Activated CD8-positive, alpha-beta memory T cell treated with anti-CD3 and anti-CD28 coated beads, Interleukin-2, amount 50 U/mL, for 1 hour (primary cell): ENCODE results near the gene CAPN8.

Source experiments
- DNase-seq: peaks from one replicate; pipeline ENCODE4 v3.0.0-alpha.2; 2020; ENCODE audit errors: extremely low read depth

The CAPN8 gene

DNA sequence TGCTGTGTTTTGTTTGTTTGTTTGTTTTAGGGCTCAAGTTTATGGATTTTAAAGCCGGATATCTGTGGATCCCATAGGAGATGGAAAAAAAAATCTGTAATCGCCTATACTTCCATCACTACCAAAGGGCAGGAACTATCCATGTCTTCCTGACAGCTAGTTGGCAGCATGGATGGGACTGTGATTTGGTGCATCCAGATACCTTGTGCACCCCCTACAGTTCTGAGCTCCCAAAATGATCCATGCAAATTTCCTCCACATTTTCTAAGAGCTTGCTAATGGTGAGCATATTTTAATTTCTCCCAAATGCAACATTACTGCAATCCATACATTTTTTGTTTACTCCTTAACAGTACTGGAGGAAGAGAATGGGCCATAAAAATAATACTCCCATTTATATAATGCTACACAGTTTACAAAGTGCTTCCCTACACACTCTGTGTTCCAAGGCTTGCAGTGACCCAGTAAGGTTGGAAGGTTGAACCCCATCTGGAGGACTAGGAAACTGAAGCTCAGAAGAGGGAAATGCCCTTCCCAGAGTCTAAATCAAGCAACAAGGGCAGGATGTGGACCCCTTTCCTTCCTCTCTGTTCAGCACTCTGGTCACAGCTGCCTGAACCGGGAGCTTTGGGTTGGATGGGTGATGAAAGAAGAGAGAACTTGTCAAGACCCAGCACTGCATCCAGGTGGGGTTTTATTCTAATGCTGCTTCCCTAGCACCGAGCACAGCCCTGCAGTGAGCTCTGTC is 48.0 kb downstream of the CAPN8 start:
- no peak for DNase-seq

DNA sequence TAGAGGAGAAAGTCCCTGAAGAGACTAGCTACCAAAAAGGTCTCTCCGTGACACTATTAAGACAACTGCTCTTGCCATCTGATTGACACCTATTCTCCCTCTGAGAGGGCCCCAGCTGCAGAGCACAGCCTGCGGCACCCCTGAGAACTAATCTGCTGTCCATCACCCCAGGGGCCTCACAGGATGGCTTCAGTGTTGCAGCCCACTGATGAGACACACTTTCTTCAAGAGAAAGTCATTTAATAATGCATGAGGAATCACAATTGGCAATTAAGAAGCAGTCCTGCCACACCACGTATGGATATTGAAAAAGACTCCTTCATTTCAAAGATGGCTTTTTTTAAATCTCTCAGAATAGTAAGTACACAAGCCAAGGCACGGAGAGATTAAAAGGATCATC is 48.9 kb downstream of the CAPN8 start:
- no peak for DNase-seq

DNA sequence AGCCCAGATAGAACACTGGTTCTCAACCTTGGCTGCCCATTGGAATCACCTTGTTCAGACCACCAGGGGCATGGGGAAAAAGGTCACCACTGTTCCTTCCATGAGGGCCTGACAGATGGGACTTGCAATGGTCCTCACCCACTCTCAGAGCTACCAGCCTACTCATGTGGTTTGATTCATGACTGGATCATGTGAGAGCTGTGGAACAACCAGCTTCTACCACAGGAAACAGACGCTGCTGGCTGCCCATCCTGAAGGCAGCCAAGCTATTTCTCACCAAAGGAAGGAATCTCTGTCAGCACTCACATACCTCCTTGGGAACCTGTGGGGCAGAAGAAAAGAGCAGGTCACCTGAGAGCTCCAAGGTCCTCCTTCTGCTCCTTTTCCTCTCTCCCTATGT is 53.6 kb downstream of the CAPN8 start:
- DNase-seq: no peak

DNA sequence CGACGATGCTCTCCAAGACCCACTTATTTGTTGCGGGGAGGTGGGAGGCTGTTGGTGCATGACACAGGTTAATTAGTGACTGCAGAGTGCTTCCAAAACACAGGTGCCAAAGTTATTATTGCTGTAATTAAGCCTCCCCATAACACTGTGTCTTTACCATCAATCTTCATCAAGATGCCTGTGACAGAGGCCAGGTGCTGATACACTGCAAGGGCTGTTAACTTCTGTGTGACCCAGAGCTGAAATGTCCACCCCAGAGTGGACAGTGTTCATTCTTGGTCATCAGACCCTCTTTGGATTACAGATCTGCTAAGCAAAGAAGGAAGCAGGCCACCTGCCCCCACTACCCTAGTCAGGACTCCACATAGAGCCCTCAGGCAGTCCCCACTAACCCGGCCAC is 55.5 kb downstream of the CAPN8 start:
- no peak for DNase-seq

DNA sequence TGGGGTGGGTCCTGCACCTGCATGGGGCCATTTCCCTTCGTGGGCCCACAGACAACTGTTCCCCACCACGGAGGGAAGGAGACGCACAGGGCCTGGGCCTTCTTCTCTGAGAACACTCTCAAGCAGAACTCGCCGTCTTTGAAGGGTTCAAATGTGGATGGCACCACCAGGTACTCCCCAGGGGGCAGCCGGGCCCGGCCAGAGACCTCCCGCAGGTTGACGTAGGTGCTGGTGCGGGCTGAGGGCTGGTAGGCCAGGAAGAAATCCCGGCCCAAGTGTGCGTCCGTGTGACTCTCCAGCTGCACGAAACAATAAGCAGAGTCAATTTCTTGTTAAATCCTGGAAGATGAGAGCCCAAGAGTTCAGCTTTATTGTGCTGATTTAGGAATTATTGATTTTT is 56.4 kb downstream of the CAPN8 start:
- DNase-seq: no peak

DNA sequence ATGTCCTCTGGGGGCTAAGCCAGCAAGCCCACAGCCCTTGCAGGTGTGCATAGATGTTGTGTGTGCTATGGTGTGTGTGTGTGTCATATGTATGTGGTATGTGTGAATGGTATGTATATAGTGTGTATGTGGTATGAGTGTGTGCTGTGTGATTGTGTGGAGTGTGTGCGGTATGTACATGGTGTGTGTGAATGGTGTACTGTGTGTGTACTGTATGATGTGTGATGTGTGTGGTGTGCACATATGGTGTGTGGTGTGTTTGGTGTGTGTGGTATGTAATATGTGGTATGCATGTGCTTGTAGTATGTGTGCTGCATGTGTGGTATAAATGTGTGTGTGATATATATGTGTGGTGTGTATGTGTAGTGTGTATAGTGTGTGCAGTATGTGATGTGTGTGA is 107.0 kb downstream of the CAPN8 start:
- no peak for DNase-seq

DNA sequence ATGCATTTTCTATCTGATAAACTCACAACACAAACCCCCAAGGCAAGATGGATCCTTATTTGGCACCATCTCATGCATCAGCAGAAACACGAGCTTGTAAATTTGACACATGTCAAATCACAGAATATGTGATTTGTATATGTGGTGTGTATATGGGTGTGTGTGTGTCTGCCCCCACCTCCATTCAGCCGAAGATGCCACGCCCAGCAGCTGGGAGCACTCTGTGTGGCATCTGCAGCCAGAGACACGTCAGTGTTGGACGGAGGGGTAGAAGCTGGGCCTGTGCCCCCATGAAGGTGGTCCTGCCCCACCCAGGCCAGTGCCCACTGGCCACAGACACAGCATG is 108.4 kb downstream of the CAPN8 start:
- no peak for DNase-seq

DNA sequence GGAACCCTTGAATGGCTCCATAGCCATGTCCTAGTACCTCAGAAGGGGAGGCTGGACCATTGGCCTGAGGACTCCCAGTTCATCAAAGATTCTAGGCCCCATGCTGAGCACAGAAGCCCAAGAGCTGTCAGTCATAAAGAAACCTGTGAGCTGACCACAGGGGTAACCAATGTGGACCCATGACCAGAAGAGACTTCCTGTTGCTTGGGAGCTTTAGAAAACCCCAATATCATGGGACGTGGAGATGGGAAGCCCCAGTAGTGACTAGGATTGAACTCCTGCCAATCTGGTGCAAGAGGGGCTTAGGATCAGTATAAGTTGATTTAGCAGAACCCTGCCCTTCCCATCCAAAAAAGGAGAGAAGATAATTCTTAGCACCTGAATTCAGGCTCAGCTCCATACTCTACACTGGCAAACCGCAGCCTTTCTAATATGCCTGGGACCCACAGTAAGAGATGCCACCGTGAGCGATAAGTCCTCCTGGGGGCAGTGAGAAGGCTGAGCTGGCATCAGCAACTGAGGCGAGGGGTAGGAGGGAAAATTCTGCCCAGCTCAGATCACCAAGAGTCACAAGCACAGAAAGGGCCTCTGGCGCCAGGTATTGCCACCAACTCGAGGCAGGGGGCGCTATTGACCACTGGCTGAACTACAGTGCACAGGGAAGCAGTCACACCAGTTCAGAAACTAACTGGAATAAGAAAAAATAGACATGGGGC is 108.9 kb downstream of the CAPN8 start:
- no peak for DNase-seq

DNA sequence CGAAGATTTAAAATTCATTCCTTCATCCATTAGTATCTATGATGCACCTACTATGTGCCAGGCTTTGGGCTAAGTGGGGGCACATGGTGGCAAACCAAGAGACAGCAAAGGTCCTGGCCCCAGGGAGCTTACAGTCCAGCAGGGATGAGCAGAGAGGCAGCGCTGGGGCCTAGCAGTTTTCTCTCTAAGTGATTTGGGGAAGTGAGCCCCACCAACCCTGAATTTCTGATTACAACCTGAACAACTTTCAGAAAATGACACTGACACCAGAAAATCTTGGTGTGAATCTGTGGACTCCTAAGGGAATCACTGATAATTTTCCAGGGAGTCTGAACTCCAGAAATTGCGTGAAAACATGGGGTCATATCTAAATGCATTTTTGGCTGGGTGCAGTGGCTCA is 111.5 kb downstream of the CAPN8 start:
- no peak for DNase-seq

DNA sequence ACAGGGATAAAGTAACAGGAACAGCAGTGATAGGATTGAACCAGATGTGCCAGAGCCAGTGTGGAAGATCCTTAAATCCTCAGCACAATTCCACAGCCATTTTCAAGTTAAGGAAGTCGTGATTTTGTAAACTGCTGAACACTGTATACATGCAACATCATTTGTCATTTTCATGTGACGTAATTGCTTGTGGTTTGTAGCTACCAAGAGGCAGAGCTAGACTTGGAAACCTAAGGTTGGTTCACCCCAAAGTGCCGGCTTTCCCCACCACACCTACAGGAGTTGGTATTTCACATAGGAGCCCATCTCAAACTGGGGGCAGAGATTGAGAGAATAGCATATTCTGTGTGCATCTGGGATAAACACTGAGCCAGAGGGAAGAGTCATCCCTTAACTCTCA is 113.9 kb downstream of the CAPN8 start:
- no peak for DNase-seq

DNA sequence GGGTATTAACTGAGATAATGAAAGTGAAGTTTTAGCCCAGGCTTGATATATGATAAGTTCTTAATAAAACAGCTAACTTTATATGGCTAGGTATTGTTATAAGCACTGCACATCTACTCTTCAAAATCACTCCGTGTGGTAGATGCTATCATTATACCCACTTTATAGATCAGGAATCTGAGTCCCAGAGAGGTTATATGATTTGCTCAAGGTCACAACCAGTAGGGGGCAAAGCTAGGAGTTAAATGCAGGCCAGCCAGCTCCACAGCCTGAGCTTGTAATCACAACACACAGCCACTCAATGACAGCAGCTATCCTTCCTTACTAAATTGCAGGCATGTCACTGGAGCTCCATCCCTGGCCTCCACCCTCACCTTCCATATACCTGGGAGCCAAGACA is 115.8 kb downstream of the CAPN8 start:
- no peak for DNase-seq

DNA sequence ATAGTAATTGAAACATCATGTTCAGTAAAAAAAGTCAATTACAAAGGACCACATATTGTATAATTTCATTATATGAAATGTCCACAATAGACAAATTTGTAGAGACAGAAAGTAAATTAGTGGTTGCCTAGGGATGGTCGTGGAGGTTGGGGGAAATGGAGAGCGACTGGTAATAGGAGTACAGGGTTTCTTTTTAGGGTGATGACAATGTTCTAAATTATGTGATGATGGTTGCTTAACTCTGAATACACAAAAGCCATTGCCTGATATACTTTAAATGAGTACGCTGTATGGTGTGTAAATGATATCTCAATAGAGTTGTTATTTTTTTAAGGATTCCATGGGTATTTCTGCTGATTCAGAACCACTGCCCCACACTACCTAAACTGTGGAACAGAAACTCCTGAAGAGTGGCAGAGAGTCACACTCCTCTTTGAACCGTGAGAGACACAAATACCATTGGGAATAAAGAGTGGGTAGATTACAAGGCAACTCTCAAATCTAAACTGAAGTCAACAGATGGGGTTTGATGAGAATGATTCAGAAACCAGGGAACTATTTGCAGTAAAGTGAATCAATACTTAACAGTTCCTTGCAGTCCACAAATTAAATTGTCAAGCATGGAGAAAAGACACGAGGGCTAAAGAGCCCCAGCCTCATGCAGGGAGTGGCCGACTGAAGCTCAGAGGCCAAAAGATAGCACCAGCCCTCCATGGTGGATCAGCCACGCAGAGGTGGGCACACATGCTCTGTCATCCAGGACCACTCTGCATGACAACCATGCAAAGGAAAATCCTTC is 118.0 kb downstream of the CAPN8 start:
- DNase-seq: no peak

DNA sequence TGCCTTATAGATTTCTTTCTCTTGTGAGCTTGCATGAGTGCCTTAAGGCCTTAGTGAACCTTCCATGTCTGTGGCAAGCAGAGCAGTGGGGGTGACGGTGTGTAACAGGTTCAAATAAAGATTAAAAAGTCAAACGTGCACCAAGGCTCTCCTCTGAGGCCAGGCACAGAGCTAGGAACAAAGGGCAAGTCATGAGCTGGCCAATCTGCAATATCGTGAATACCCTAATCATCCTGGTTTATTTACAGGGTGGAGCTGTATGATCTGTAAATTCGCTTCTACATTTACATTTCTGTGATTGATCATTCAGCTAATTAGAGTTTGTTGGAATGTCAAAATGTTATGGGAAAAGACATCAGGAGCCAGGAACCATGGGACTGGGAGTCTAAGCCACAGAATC is 120.2 kb downstream of the CAPN8 start:
- no peak for DNase-seq

DNA sequence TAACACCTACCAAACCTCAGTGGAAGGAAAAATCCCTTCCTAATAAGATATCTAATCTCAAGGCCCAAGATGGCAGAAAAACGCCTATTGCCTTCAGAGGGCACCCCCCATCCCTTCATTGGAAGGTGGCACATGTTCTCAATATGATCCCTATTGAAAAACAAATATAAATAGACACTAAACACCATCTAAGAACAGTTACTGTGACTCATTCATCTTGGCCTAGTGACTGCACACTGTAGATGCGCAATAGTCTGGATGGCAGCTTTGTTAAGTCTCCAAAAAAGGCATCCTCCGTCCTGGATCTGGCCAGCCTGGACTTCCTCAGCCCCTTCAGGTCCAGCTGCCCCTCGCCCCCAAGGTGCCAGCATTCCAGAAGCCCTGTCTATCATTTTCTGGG is 121.9 kb downstream of the CAPN8 start:
- DNase-seq: no peak

DNA sequence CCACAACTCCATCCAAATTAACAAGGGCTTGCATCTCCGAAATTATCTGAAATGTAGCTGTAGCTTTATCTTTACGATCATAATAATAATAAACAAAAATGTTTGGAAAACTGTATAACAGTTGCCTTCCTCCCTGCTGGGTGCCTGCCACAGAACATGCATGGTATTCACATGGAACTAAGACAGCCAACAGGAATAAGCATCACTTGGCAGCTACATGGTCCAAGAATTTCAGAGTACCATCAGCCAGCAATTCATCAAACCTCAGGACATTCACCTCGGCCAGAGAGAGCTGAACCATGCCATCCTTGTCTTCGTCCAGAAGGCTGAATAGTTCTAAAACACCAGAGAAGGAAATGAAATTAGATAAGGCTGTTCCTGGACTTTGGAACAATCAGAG is 122.7 kb downstream of the CAPN8 start:
- no peak for DNase-seq

DNA sequence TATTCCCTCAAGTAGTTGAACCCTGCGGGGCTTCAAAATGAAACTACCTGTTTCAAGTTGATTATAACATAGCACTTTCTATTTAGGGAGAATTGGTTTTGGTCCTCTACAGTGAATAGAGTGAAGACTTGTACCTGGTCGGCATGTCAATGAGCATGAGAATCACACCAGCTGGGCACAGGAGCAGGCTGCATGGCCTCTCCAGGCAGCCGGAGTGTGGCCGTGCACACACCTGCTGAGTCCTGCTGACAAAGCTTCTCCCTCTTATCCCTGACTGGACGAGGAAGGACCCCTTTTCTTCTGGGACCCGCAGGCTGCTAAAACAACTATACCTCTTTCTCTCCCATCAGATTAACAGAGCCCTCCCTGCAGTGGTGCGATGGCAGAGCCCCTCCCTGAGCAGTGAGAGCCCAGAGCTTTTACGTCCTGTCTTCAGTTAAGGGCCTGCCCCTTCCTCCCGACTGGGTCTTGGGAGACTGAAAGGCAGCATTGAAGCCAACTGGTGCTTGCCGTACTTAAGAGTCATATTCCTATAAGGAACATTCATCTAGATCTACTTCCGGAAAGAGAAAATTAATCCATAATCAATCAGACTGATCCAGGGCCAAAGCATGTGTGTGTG is 124.9 kb downstream of the CAPN8 start:
- DNase-seq: no peak

DNA sequence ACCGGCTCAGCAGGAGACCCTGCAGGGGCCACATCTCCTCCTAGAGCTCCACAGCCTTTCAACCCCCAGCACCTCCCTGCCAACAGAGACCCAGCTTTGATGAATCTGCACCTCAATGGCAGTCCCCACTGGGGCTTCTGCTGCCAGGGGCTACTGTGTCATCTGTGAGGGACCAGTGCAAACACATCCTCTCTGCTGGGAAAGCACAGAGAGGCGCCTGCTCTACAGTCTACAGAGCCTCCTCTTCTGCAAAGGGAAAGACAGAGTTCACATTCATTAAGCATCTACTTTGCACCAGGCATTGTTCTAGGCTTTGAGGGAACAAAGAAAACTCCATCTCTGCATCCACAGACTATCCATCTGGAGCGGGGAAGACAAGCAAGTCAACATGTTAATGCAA is 125.8 kb downstream of the CAPN8 start:
- DNase-seq: no peak

DNA sequence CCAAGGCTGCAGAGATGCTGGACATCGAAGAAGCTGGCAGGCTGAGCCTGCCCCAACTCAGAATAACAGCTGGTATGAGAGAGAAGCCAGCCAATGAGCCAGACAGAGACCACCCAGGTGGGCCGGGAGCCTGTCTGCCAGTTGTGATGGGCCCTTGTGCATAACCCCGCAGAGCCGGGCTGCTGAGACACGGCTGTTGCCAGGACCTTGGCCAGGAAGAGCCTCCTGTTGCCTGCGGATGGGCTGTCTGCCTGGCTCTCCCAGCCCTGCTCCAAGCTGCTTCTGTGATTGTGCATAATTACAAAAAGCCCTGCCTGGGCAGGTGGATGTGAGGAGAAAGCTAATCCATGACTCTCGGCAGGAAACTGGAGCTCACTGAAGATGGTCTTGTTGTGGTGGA is 126.5 kb downstream of the CAPN8 start:
- no peak for DNase-seq

DNA sequence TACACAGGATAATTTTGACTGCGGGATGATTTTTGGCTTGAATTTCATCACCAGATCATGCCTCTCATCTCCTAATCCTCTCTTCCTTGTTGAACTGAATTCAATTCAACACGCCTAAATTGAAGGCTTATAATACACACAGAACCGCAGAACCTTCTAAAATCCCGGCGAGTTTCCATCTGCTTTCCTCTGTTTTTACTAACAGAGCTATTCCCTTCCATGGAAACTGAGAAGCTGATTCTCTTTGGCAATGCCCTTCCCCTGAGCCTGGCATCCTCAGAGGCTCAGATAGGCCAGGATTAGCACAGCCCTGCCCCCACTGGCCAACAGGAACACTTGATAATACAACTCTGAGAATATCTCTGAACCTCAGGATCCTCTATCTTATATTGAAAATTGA is 130.2 kb downstream of the CAPN8 start:
- no peak for DNase-seq

DNA sequence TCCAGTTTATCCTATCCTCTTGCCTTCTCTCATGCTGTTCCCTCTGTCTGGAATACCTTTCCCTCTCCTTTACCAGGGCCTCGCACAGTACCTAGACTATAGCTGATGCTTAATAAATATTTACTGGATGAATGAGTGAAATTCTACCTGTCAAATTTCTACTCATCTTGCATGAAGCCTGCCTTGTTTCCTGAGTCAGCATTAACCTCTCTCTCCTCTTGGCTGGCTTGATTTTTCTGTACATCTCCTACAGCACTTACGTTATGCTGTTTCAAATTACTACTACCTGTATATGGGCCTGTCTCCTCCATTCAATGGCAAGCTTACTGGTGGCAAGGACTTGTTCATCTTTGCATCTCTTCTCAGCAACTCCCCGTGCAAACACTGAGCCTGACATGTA is 130.8 kb downstream of the CAPN8 start:
- no peak for DNase-seq

DNA sequence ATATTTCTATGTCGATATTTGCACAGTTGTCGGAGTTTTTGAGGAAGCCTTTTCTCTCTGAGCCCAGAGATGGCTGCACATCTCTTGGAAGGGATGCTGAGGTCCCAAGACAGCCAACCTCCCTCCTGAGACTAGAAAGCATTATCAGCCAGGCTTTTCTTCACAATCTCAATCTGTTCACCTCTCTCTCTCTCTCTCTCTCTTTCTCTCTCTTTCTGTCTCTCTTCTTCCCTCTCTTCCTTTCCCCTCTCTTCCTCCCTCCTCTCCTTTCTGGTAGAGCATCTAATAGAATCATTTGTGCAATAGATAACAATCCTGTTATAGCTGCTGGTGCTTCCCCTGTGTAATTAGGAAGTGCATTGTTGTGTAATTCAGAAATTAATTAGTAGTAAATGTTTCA is 131.8 kb downstream of the CAPN8 start:
- no peak for DNase-seq

DNA sequence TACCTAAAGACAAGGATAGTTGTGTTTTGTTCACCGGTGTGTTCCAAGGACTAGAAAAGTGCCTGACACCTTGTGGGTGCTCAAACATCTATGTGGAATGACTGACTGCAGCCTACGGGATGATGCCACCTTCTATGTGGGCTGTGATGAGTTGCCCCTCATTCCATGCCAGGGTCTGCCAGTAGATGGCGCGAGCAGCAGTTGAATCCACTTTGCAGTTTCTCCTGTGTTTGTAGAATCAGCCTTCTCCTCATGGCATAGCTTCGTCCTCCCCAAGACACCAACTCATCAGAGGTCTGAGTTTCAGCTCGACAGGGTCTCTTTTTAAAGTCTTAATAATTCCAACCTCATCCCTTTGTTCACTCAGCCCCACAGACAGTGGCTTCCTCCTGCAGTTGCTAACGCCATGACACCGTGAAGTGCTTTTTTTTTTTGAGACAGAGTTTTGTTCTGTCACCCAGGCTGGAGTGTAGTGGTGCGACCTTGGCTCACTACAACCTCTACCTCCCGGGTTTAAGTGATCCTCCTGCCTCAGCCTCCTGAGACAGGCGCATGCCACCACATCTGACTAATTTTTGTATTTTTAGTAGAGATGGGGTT is 133.7 kb downstream of the CAPN8 start:
- DNase-seq: no peak
